ENCODE results near the gene FAM81A.
"Not testable (repeated sequence)": the region's sequence is repeated elsewhere in the genome, so short reads cannot be mapped to it uniquely, and the experiment has no call there.

FAM81A gene

DNA sequence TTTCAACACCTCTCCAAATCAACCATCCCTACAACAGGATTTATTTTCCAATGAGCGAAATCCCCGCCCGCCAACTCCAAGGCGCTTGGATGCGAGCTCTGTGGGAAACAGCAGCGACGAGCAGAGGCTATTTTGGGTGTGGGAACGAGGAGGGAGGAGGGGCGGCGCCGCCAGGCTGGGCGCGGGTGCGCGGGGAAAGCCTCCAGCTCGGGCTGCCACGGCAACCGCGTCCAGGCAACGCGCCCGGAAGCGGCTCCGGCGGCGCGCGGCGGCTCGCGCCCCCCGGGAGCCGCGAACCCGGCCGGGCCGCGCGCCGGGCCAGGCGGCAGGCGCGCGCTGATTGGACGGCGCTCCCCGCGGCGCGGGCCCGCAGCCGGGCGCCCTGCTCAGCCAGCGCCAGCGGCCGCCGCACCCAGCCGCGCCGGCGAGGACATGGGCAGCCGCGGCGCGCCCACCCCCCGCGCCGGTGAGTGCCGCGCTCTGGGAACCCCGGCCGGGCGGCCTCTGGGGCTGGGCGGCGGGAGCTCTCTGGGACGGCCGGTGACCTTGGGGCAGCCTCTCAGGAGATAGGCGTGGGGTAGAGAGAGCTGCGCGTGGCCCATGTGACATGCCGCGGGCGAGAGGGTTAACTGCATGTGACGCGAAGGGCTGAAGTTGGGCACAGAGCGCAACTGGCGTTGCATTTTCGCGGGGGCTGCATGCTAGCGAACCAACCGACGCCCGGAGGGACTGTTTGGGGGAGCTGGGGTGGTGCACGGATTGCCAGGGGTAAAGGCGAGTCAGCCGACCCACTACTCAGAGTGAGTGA, at the start of gene FAM81A:
TSS of gene FAM81A (plus strand) at position 370 of the 808 bp plus-strand sequence. CDS start 20,441 bp downstream, outside the sequence.
- peak; percentile 82 for DNase-seq

DNA sequence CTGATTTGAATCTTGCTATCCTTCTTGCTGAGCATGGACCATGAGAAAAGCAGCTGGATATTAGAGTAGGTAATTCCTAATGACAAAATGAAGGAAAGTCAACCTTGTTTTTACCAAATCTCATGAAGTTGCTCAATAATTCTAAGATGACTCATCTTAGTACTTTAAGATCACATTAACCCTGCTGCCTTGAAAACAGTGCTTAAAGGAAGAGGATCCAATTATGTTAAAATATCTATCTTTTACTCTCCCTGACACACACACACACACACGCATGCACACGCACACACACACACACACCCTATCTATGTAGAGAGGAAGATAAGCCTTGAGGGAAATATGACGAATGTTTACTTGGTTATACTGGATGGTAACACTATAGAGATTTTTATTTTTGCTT, 49.3 kb upstream of the FAM81A start:
- DNase-seq = no peak

DNA sequence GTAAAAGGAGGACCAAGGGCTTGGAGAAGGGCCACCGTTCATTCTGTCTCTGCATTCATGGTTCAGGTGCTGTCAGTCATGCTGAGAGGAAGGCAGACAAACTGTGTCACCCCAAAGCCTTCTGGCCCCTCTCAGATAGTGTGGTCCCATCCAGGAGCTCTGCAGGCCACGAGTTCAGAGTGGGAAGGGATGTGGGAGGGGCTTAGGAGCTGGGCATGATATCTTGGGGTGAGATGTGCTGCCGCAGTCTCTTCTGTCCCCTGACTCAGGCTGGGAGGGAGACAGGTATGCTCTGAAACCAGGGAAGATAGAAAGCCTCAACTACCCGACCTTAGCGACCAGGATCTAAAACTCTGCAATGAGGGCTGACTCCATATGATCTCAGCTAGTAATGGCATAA, 45.7 kb upstream of the FAM81A start:
- DNase-seq = no peak

DNA sequence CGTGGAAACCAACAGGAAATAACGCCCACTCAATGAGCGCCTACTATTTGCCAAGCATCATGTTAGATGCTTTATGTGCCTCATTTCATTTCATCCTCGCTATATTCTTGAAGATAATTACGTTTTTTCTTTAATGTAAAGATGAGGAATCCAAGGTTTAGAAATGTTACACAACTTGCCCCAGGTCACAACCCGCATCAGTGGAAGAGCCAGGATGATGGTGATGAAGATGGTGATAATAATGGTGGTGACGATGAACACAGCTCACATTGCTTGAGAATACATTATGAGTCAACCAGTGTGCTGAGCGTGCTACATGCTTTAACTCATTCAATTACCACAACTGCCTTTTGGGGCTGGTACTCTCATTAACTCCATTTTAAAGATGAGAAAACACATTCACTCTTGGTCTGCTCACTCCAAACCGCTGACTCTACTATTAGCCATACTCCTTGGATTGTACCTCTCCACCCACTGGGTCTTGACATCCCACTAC, 43.8 kb upstream of the FAM81A start:
- DNase-seq = no peak

DNA sequence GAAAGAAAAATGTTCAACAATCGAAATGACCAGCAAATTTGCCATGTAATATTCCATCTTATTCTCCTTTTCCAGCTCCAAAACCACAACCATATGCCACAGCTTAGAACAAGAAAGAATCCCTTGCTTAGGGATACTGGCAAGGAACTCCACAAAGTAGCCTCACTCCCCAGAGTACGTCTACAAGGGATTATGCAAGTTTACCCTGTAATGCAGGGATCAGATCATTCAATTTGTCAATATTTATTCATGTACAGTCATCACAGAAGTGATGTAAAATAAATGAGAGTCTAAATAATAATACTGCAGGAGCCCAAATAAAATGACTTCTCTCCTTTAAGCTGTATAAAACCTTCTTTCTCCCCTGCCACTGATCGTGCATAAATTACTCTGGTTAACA, 41.8 kb upstream of the FAM81A start:
- DNase-seq = no peak

DNA sequence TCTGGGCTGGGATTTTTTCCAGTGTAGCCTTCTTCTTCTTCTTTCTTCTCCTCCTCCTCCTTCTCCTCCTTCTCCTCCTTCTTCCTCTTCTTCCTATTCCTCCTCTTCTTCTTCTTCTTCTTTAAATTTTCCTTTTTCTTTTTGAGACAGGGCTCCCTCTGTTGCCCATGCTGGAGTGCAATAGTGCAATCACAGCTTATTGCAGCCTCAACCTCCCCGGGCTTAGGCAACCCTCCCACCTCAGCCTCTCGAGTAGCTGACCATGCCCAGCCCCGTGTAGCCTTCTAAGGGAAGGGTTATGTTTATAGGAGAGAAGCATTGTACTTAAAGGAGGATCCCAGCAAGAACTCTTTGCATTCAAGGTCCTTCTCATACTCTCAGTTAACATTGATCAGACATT, 41.3 kb upstream of the FAM81A start:
- DNase-seq = no peak

DNA sequence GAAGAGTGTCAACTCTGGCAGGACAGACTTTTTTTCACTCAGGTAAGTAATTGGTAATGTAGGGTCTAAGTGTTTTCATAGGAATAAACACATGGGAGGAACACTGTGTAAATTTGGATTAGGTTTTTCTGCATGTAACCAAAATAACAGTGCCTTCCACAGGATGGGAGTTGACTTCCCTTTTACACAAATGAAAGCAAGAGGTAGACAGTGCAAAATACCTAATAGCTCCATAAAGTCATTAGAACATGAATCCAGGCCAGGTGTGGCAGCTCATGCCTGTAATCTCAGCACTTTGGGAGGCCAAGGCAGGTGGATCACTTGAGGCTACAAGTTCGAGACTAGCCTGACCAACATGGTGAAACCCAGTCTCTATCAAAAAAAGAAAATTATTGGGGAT, 39.8 kb upstream of the FAM81A start:
- no peak for DNase-seq

DNA sequence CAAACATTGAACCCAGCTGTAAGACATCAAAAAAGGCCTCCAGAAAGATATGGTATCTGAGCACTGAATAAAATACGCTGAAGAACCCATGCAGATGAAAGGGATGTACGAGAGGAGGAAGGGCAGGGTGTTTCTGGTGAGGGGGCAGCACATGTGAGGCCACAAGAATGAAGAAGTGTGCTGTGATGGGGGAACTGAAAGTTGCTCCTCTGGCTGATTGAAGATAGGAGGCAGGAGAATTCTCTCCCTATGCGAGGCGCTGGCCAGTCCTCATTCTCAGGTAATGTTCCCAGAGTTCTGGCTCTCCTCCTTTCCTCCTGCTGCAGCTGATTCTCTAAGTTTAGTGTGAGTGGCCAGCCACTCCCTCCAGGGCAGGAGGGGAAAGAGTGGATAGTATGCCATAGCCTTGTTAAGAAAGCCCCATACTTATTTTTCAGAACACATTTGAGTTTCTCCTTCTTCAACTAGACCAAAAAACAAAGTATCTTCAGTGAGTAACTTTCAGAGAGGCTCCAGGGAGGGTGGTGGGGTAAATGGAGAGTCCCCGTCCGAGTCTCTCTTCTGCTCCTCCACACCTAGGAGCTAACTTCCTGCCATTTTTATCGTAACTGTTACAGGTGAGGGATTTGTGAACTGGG, 38.4 kb upstream of the FAM81A start:
- DNase-seq = no peak

DNA sequence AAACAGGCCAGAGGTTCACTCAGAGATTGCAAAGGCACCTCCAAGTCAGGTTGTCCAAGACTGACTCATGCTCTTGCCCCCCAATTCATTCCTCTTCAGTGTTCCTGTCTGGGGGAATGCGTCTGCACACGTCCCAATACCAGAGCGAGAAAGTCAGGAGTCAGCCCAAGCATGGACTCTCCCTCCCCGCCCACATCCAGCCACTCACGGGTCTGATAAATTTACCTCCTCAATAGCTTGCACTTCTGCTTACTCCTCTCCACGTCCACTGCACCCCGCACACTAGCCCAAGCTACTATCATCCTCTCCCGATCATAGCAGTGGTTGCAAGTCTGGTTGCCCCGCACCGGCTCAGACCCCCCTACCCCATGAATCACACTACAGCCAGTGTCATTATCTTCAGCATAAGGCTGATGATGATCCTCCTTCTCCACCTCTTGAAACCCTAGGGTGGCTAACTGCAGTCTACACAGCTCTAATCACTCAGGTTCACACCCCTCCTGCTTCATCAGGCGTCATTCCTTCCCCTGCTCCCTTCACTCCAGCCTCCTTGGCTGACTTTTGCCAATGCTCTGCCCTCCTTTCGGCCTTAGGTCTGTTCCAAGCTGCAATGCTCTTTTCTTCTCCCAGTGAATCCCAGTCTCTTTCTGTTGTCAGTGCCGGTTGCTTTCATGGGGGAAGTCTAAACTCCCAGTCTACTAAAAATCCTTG, 37.7 kb upstream of the FAM81A start:
- no peak for DNase-seq

DNA sequence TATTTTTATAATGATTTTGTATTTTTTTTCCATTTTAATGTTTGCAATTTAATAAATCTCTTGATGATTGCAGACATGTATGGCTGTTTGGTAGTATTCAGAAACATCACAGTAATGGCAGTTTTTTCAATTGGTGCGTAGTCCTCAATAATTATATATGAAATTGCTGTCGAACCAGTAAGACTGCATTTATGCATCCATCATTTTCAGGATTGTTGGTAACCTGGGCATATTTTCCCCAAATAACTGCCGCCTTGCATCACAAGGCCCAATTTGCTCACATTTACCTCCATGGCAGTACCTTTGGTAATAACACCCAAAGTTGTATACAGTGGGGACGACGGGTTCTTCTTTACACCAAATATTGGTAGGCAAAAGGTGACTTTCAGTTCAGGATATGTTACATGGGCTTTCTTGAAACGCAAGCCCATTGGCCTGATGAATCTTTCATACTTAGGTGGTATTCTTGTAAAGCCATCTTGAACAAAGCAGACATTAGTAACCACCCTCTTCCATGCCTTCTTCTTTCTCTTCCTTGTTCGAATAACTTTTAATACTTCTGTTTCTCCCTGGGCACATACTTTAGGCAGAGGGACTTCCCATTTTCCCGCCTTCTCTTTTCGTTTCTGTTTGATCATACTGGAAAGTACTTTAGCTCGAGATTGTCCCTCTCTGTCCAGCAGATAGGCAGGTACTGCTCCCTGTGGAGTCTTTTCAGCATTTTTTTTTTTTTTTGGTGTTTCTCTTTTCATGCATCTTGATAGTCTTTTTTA, 36.7 kb upstream of the FAM81A start:
- DNase-seq = not testable (repeated sequence)

DNA sequence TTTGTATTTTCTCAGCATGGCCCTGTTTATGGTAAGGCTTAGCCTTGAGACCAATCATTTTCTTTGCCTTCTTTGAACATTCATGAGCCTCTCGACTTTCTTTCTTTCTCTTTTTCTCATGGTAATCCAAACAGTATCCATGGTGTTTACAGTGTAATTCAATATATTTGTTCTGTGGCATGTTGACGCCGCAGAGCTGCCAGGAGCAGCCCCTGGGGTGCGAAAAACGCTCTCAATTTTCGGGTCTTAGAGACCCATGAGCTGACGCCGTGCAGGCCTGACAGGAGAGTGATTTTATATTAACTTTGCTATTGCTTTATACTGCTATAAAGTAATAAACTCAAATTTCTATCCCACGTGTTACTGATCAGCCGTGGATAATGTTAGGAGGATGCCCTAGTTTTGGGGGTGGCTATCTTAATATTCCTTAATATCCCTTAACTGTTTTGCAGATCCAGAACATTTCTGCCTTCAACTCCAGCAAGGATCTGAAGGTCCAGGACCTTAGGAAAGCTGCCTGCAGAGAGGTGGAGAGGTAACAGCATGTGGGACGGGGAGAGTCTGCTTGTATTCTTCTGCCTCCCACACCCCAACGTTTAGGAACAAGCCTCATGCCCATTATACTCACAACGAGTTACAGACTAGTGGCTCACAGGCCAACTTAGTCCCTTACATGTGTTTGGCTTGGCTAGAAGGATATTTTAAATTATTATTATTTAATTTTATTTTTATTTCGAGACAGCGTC, 36.0 kb upstream of the FAM81A start:
- DNase-seq = no peak

DNA sequence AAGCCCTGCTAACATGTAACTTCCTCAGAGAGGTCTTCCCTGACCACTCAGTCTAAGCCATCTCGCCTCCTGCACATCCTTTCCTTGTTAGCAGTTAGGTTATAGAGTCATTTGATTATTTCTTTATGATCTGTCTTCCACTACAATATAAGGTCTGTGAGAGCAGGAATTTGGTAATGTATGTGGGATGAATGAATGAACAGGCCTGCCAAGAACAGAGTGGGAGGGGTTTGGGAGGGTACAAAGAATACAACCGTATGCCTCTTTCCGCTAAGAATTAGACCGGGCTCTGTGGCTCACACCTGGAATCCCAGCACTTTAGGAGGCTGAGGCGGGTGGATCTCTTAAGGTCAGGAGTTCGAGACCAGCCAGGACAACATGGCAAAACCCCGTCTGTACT, 32.9 kb upstream of the FAM81A start:
- no peak for DNase-seq

DNA sequence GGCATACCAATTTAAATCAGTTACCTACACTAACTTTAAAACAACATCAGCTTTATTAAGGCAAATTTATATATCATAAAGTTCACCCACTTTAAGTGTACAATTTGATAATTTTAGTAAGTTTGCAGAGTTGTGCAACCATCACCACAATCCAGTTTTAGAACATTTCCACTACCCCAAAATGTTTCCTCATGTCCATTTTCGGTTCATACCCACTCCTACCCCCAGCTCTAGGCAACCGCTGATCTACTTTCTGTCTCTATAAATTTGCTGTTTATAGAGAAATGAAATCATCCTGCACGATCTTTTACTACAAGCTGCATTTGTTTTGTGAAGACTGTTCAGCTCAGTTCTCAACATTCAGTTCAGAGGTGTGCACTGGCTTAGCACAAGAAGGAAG, 31.5 kb upstream of the FAM81A start:
- DNase-seq = no peak

DNA sequence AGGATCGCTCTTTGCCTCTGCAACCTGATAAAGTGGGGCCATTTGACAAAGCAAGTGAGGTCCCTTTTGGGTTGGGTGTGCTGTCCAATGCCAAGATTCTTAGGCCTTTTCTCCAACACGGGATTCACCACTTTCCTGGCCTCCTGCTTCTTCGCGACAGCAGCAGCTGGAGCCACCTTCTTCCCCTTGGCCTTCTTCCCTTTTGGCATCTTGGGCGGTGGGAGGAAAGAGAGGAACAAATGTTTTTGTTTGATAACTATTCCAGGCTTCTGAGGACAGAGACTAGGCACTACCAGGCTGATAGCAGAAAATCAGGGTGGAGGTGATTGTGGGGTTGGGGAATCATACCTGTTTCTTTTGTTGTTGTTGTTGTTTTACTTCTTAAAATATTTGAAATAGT, 30.0 kb upstream of the FAM81A start:
- DNase-seq = no peak

DNA sequence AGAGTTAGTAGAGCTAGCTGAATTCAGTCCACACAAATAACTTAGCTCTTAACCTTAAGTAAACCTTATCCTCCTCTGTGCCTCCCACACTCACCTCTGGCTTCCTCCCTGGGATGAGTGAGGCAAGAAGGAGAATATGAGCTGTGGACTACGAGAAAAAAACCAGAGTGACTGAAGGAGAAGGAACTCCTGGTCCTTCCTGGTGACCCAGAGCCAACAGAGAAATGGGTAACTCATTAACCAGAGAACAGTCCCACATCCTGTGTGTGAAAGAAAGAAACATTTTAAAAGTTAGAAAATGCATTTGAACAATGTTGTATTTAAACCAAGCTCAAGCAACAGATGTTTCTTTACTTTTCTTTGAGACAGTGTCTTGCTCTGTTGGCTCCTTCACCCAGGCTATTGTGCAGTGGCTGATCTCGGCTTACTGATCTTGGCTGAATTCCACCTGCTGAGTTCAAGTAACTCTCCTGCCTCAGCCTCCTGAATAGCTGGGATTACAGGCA, 27.5 kb upstream of the FAM81A start:
- no peak for DNase-seq

DNA sequence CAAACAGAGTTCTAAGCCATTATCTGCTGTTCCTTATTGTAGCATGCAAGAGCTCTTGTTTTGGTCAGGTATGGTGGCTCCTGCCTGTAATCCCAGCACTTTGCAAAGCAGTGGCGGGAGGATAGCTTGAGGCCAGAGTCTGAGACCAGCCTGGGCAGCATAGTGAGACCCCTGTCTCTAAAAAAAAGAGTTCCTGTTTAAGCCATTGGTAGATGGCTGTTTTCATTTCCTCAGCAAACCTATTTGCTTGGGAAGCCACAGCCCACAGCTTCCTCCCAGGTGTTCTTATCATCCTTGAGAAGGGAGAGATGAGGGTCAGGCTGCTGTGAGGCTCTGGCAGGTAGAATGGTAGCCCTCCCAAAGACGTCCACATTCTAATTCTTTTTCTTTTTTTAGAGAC, 24.4 kb upstream of the FAM81A start:
- no peak for DNase-seq

DNA sequence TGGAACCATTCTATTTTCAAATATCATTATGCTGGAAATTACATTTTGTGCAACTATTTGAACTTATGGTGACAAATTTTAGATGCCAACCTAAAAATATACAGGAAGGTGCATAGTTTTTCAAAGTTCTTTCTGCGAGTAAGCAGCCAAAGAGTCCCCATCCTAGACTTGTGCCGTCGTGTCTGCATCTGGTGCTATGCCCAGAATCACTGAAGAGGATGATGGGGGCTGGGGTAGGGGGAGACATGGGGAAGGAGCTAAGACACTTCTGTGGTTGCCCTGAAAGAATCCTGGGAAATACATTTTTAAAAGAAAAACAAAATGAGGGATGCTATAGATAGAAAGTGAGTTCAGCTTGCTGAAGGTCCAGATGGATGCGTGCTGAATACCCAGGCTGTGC, 21.2 kb upstream of the FAM81A start:
- DNase-seq = no peak

DNA sequence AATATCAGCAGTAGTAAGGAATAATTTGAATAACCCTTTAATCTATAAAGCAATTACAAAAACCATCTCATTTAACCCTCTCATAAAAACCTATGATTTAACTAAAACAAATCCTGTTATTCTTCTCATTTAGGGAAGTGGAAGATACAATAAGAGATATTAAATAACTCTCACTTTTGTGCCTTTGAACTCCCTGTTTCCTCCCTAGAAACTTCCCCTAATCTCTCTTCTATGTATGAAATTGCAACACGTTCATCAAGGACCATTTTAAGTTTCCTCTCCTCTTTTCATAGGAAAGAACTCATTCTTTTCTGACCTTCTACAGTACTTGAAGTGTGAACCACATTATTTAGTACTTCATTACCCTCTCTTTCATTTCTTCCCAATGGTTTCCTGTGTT, 18.8 kb upstream of the FAM81A start:
- DNase-seq = no peak

DNA sequence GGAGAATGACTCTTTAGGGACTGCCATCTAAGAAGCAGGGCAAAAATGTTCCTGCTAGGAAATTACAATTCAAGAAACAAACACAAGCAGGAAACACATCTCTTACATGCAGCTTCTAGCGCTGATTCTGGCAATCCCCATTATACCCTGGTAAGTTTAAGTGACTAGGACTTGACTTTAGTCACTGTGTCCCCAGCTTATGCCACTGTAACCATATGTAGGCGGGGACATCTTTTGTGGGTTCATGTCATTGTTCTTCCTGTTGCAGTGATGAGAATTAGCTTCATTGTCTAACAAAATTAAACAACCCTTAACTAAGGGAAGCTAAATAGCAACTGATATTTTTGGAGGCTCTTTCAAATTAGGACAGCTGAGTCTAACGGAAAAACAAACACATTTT, 17.9 kb upstream of the FAM81A start:
- DNase-seq = no peak

DNA sequence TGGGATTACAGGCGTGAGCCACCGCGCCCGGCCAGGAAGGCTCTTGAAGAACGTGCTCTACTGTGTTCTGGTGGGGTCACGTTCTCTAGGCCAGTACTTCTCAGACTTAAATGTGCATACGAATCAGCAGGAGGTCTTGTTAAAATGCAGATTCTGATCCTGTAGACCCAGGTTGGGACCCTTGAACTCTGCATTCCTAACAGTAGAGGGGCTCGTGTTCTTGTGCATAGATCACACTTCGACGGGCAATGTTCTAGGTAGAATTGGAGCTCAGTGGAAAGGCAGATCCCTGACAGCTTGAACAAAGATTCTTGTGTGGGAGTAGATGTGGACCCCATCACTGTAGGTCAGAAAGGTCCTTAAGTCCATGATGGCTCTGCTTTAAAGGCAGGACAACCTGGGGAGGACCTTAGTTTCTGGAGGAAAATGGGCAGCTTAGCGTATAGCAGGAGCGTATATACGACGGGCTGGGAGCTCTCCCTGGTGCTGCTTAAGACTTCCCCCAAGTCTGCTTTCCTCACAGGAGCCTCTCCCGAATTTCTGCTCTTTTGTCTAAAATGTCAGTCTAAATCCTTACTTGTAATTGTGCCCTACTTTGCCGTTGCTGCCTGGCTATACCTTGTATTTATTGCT, 16.9 kb upstream of the FAM81A start:
- no peak for DNase-seq

DNA sequence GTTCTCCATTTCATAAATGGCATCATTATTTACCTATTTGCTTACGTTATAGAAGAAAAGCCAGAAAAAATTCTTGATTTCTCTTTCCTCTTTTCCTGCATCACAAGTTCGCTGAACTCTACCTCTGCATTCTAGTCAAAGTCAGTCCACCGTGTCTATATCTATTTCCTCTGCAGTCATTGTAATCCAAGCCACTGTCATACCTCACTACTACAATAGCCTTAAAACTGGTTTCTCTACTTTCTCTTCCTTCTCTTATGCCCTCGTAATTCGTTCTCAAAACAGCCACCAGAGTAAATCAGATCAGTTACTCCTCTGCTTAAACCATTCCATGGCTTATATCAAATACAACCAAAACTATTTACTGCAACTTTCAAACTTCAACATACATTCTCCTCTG, 13.4 kb upstream of the FAM81A start:
- DNase-seq = no peak

DNA sequence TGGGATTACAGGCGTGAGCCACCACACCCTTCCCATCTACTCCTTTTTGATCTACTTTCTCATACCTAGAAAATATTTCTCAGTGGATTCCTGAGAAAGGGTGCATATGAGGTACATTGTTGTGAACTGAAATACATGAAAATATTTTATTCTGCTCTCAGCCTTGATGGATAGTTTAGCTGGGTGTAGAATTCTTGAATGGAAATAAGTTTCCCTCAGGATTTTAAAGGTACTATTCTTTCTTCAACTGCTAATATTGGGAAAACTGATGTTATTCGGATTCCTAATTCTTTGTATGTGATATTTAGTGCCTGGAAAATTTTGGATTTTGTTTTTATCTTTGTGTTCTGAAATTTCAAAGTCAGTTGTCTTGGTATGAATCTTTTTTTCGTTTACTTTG, 9.1 kb upstream of the FAM81A start:
- not testable (repeated sequence) for DNase-seq
